HCT116 (cell line): ENCODE results near the gene UBE2M.

ENCODE experiments used
- CEBPB ChIP-seq: IDR thresholded peaks from 2 replicates; pipeline ENCODE4 v1.6.1; 2012; ENCODE audit warnings: low read depth
- EGR1 ChIP-seq: IDR thresholded peaks from 2 replicates; pipeline ENCODE4 v1.6.1; 2012; ENCODE audit warnings: low read depth
- EZH2 ChIP-seq: fragments of 200-600 bp; sonication (generic); IDR thresholded peaks from 2 replicates; pipeline ENCODE4 v1.6.1; 2017; ENCODE audit warnings: antibody characterized with exemption, mixed run types
- EZH2phosphoT487 ChIP-seq: fragments of 200-600 bp; IDR thresholded peaks from 2 replicates; pipeline ENCODE4 v1.6.1; 2018; ENCODE audit warnings: antibody characterized with exemption, borderline replicate concordance
- POLR2A ChIP-seq: IDR thresholded peaks from 2 replicates; pipeline ENCODE4 v1.7.0; 2011; ENCODE audit warnings: borderline replicate concordance; ENCODE audit not compliant: insufficient read depth, insufficient read length; ENCODE audit errors: extremely low read depth
- POLR2AphosphoS5 ChIP-seq: IDR thresholded peaks from 2 replicates; pipeline ENCODE4 v1.6.1; 2011; ENCODE audit warnings: mild to moderate bottlenecking, low read depth, low read length, moderate library complexity
- SP1 ChIP-seq: IDR thresholded peaks from 2 replicates; pipeline ENCODE4 v1.6.1; 2012; ENCODE audit warnings: low read depth
- TCF7L2 ChIP-seq: IDR thresholded peaks from 2 replicates; pipeline ENCODE4 v1.7.0; 2011; ENCODE audit warnings: borderline replicate concordance, inconsistent platforms; ENCODE audit not compliant: insufficient read depth, insufficient read length; ENCODE audit errors: extremely low read depth
- TF ChIP-seq, protein P1 (sequence below), 3 experiments: fragments of 200-600 bp in 1 of 3; sonication (generic) in 1 of 3; IDR thresholded peaks in 2 of 3; conservative IDR thresholded peaks in 1 of 3; 2 replicates each; pipeline ENCODE4 v1.5.1; 2012 to 2017; ENCODE audit warnings: low read depth in 2 of 3, low read length in 2 of 3, antibody characterized with exemption in 1 of 3, borderline replicate concordance in 1 of 3, control low read depth in 1 of 3, mild to moderate bottlenecking in 1 of 3, mixed read lengths in 1 of 3, mixed run types in 1 of 3, moderate library complexity in 1 of 3; ENCODE audit not compliant: insufficient read depth in 1 of 3
- TF ChIP-seq, protein P2 (sequence below): IDR thresholded peaks from 2 replicates; pipeline ENCODE4 v1.6.1; 2012
- TF ChIP-seq, protein P3 (sequence below): IDR thresholded peaks from 2 replicates; pipeline ENCODE4 v1.6.1; 2012; ENCODE audit warnings: low read depth

DNA sequence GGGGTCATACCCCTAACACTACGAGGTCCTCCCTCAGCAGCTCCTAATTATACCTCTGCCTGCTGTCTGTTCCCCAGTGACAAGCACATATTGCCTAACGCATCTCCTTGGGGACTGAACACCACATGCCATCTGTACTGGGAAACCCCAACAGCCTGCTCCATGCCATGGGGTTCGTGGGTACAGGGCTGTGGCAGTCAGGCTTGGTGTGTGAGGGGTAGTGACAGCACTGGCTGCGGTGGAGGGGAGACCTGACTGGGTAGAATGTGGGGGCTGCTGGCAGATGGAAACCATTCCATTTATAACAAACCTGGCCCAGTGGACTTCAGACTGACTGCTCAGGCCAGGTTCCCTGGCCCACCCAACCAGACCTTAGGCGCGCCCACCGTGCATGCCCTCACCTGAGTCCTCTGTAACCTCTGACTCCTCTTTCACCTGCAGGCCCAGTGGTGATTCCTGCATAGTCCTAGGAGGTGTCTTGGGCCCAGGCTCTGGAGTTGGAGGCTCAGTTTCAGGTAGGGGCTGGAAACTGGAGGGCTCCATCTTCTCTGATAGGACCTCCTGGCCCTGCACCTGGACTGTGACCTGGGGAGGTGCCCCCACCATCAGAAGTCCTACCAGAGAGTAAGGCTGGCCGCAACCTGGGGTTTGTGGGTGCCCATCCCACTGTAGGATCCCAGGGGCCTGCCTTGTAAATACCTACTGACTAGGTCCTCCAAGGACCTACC lies 11.7 kb upstream of the UBE2M start:
- TF ChIP-seq POLR2AphosphoS5 (no peak), EZH2phosphoT487 (no peak), CEBPB (no peak), POLR2A (no peak), EZH2 (no peak), EGR1 (no peak), SP1 (no peak), TCF7L2 (no peak)
- TF ChIP-seq, protein P1, sequence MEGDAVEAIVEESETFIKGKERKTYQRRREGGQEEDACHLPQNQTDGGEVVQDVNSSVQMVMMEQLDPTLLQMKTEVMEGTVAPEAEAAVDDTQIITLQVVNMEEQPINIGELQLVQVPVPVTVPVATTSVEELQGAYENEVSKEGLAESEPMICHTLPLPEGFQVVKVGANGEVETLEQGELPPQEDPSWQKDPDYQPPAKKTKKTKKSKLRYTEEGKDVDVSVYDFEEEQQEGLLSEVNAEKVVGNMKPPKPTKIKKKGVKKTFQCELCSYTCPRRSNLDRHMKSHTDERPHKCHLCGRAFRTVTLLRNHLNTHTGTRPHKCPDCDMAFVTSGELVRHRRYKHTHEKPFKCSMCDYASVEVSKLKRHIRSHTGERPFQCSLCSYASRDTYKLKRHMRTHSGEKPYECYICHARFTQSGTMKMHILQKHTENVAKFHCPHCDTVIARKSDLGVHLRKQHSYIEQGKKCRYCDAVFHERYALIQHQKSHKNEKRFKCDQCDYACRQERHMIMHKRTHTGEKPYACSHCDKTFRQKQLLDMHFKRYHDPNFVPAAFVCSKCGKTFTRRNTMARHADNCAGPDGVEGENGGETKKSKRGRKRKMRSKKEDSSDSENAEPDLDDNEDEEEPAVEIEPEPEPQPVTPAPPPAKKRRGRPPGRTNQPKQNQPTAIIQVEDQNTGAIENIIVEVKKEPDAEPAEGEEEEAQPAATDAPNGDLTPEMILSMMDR (IDR thresholded peaks at IDR 0.05 in 2 of 3, conservative IDR thresholded peaks at IDR 0.05 in 1 of 3; ENCODE audit: borderline replicate concordance in 1 of 3, insufficient read depth in 1 of 3, low read depth in 2 of 3, low read length in 2 of 3): no peak
- TF ChIP-seq, protein P2, sequence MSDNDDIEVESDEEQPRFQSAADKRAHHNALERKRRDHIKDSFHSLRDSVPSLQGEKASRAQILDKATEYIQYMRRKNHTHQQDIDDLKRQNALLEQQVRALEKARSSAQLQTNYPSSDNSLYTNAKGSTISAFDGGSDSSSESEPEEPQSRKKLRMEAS: no peak
- TF ChIP-seq, protein P3, sequence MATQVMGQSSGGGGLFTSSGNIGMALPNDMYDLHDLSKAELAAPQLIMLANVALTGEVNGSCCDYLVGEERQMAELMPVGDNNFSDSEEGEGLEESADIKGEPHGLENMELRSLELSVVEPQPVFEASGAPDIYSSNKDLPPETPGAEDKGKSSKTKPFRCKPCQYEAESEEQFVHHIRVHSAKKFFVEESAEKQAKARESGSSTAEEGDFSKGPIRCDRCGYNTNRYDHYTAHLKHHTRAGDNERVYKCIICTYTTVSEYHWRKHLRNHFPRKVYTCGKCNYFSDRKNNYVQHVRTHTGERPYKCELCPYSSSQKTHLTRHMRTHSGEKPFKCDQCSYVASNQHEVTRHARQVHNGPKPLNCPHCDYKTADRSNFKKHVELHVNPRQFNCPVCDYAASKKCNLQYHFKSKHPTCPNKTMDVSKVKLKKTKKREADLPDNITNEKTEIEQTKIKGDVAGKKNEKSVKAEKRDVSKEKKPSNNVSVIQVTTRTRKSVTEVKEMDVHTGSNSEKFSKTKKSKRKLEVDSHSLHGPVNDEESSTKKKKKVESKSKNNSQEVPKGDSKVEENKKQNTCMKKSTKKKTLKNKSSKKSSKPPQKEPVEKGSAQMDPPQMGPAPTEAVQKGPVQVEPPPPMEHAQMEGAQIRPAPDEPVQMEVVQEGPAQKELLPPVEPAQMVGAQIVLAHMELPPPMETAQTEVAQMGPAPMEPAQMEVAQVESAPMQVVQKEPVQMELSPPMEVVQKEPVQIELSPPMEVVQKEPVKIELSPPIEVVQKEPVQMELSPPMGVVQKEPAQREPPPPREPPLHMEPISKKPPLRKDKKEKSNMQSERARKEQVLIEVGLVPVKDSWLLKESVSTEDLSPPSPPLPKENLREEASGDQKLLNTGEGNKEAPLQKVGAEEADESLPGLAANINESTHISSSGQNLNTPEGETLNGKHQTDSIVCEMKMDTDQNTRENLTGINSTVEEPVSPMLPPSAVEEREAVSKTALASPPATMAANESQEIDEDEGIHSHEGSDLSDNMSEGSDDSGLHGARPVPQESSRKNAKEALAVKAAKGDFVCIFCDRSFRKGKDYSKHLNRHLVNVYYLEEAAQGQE: no peak
